OCI-LY3 (cell line): ENCODE data around the gene F5.

Experiments used
- H2AFZ ChIP-seq: fragments of 200-600, 300-600 bp; shearing (Covaris generic); 2 replicates; pipeline ENCODE4 v1.6.0; 2014; ENCODE audit warnings: antibody characterized with exemption, low read depth, low read length
- H3K27ac ChIP-seq: fragments of 200-600, 300-600 bp; sonication (generic); 2 replicates; pipeline ENCODE4 v1.5.1; 2014; ENCODE audit warnings: mild to moderate bottlenecking, low read length, moderate library complexity, mixed read lengths
- H3K27me3 ChIP-seq: fragments of 200-600, 300-600 bp; sonication (generic); 2 replicates; pipeline ENCODE4 v1.6.1; 2014; ENCODE audit warnings: low read depth, low read length, mixed read lengths
- H3K36me3 ChIP-seq: fragments of 200-600, 300-600 bp; sonication (generic); replicated peaks from 2 replicates; pipeline ENCODE3; 2014; ENCODE audit warnings: low read depth, low read length, mixed read lengths
- H3K4me1 ChIP-seq: fragments of 300-600, 200-600 bp; sonication (generic); 2 replicates; pipeline ENCODE4 v1.6.1; 2014; ENCODE audit warnings: low read length, mixed read lengths
- H3K4me2 ChIP-seq: fragments of 200-600, 300-600 bp; sonication (generic); 2 replicates; pipeline ENCODE4 v1.6.1; 2014; ENCODE audit warnings: low read length, mixed read lengths
- H3K4me3 ChIP-seq: fragments of 300-600, 200-600 bp; sonication (generic); 2 replicates; pipeline ENCODE4 v1.5.1; 2014; ENCODE audit warnings: antibody characterized with exemption, mild to moderate bottlenecking, low read length, moderate library complexity
- H3K79me2 ChIP-seq: fragments of 300-600, 200-600 bp; shearing (Covaris generic); 2 replicates; pipeline ENCODE4 v1.6.1; 2014; ENCODE audit warnings: mild to moderate bottlenecking, low read length, mixed read lengths
- H3K9ac ChIP-seq: fragments of 300-600, 200-600 bp; shearing (Covaris generic); 2 replicates; pipeline ENCODE4 v1.6.0; 2014; ENCODE audit warnings: mild to moderate bottlenecking, low read length, moderate library complexity
- H3K9me3 ChIP-seq: fragments of 200-600, 300-600 bp; shearing (Covaris generic); 2 replicates; pipeline ENCODE4 v1.6.1; 2014; ENCODE audit warnings: low read length, mixed read lengths; ENCODE audit not compliant: insufficient read depth
- H4K20me1 ChIP-seq: fragments of 200-600, 300-600 bp; sonication (generic); 2 replicates; pipeline ENCODE4 v1.6.1; 2016; ENCODE audit warnings: low read length, mixed read lengths; ENCODE audit not compliant: insufficient read depth
- EZH2phosphoT487 ChIP-seq: fragments of 200-600 bp; shearing (Covaris generic); IDR thresholded peaks from 2 replicates; pipeline ENCODE4 v1.6.1; 2018; ENCODE audit warnings: antibody characterized with exemption, mixed run types, low read depth
- TF ChIP-seq, protein P1 (sequence below): fragments of 200-600, 300-600 bp; sonication (generic); IDR thresholded peaks from 2 replicates; pipeline ENCODE4 v1.5.1; 2014; ENCODE audit warnings: antibody characterized with exemption, low read length, low read depth

F5 gene

DNA sequence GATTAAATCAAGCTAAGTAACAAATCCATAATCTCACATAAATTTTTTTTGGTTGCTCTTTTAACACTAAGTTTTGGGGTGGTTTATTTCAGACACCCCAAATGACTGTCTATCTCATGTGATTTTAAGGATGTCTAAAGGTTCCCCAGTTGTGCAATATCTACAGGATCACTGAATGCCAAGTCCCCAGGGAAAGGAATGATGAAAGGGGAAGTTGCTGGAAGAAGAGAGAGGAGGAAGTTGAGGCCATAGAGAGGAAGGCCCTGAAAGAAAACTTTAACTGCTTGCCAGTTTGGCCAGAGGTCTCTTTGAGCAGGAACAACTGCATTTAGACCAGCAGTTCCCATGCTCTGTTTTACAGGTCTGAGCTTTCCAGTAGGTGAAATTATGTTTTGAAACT lies 73.1 kb downstream of the F5 start:
- Histone ChIP-seq H3K9ac (no peak overlapping the region), H3K4me1 (peaks cover 36% of the 10 kb centered on the region), H4K20me1 (no peaks in the 10 kb centered on the region), H3K27me3 (no peaks in the 10 kb centered on the region), H2AFZ (no peak overlapping the region), H3K4me2 (no peak overlapping the region), H3K4me3 (no peak overlapping the region), H3K36me3 (peaks cover 79% of the 10 kb centered on the region), H3K79me2 (no peaks in the 10 kb centered on the region), H3K27ac (peak overlapping the region; percentile 24), H3K9me3 (no peaks in the 10 kb centered on the region)
- no peak for TF ChIP-seq EZH2phosphoT487
- TF ChIP-seq, protein P1, sequence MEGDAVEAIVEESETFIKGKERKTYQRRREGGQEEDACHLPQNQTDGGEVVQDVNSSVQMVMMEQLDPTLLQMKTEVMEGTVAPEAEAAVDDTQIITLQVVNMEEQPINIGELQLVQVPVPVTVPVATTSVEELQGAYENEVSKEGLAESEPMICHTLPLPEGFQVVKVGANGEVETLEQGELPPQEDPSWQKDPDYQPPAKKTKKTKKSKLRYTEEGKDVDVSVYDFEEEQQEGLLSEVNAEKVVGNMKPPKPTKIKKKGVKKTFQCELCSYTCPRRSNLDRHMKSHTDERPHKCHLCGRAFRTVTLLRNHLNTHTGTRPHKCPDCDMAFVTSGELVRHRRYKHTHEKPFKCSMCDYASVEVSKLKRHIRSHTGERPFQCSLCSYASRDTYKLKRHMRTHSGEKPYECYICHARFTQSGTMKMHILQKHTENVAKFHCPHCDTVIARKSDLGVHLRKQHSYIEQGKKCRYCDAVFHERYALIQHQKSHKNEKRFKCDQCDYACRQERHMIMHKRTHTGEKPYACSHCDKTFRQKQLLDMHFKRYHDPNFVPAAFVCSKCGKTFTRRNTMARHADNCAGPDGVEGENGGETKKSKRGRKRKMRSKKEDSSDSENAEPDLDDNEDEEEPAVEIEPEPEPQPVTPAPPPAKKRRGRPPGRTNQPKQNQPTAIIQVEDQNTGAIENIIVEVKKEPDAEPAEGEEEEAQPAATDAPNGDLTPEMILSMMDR: no peak

DNA sequence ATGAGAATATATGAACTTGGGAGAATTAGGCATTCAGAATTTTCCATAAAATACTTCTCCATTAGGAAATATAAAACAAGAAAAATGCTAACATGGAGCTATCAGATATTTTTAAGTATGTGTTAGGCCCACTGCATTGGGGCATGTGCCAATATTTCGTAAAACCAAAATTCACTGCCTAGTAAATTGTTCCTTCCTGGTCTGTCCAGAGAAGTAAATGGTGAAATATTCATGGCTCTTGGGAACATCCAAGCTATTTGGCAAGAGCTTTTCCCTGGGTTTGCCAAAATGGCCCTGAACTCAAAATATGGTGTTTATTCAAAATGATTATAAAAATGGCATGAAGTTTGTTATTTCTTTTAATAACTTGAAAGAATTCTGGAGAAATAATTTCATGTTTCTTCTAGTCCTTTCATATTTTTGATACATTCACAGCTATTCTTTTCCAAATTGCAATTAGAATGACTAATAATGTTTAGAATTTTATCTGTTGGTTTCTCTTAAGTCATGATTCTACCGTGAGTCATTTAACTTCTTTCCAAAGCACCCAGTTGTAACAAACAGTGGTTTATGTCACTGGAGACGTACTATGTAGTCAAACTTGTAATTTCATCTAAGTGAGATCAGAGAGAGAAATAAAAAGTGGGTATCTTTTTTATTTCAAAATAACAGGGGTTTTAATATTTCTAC lies 74.8 kb downstream of the F5 start:
- Histone ChIP-seq H3K36me3 (peaks cover 63% of the 10 kb centered on the region), H3K4me2 (no peak overlapping the region), H3K4me1 (peaks cover 44% of the 10 kb centered on the region), H3K79me2 (no peaks in the 10 kb centered on the region), H3K27me3 (no peaks in the 10 kb centered on the region), H4K20me1 (no peaks in the 10 kb centered on the region), H3K27ac (no peak overlapping the region), H3K9ac (no peak overlapping the region), H3K9me3 (no peaks in the 10 kb centered on the region), H2AFZ (no peak overlapping the region), H3K4me3 (no peak overlapping the region)
- TF ChIP-seq EZH2phosphoT487: no peak
- TF ChIP-seq, protein P1: no peak

DNA sequence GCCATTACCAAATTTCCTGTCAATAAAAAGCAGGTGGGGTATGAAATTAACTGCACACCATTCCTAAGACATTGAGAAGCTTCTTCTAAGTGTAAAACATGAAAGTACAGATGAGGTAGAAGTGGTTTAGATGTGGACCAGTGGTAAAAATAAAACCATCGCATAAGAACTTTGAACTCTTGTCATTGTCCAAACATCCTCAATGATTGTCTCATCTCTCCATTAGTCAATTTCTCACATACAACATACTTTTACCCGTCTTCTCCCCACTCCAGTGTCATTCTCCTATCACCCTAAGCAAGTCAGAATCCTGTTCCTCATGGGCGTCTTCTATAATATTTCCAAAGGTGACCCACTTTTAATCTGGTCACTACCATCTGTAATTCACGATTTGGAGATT lies 76.2 kb downstream of the F5 start:
- no peaks in the 10 kb centered on the region for H4K20me1 ChIP-seq
- H3K36me3 ChIP-seq: peaks cover 49% of the 10 kb centered on the region
- TF ChIP-seq, protein P1: no peak
- no peak for TF ChIP-seq EZH2phosphoT487
- peaks cover 37% of the 10 kb centered on the region for H3K4me1 ChIP-seq
- no peak overlapping the region for H3K9ac ChIP-seq
- no peaks in the 10 kb centered on the region for H3K9me3 ChIP-seq
- no peak overlapping the region for H3K27ac ChIP-seq
- H3K27me3 ChIP-seq: no peaks in the 10 kb centered on the region
- H3K4me3 ChIP-seq: no peak overlapping the region
- no peak overlapping the region for H2AFZ ChIP-seq
- no peaks in the 10 kb centered on the region for H3K79me2 ChIP-seq
- H3K4me2 ChIP-seq: no peak overlapping the region

GRCh38 chr1:169509354-169509753 lies 76.9 kb downstream of the F5 start:
- Histone ChIP-seq H3K4me3 (no peak overlapping the region), H3K4me2 (no peak overlapping the region), H3K9ac (no peak overlapping the region), H3K27ac (no peak overlapping the region), H2AFZ (no peak overlapping the region), H3K27me3 (no peaks in the 10 kb centered on the region), H3K9me3 (no peaks in the 10 kb centered on the region), H3K79me2 (no peaks in the 10 kb centered on the region), H3K4me1 (peaks cover 30% of the 10 kb centered on the region), H3K36me3 (peaks cover 46% of the 10 kb centered on the region), H4K20me1 (no peaks in the 10 kb centered on the region)
- TF ChIP-seq, protein P1: peak; percentile 32
- TF ChIP-seq EZH2phosphoT487: no peak
